GM12873 (cell line): Measurements from ENCODE around the gene SYTL4.

Experiments
- CTCF ChIP-seq: IDR thresholded peaks from 2 replicates; pipeline ENCODE4 v1.5.1; 2012; ENCODE audit warnings: low read depth, mild to moderate bottlenecking, moderate library complexity, low read length, control low read depth; ENCODE audit not compliant: insufficient read depth; ENCODE audit errors: missing control alignments

The SYTL4 gene

DNA sequence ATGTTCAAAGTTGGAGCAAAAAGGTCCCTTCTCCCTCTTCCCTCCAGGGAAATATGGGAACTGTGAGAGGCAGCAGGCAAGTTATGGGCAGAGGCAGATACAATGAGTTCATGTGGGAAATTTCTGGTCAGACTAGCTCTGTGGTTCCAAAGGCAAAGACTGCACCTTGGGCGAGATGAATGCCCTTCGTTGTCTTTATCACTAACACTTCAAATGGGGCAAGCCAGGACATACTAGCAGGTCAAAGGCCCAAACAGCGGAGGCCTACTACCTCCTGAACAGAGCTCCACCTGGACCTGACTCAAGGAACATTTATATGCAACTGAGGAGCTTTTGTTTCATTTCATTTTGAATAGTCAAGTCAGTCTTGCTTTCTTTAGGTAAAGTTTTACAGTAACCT lies 59.0 kb downstream of the SYTL4 start:
- TF ChIP-seq CTCF: no peak

- TF ChIP-seq CTCF: no peak
Measured at GRCh38 chrX:100663642-100664041, 68.3 kb downstream of the SYTL4 start.

DNA sequence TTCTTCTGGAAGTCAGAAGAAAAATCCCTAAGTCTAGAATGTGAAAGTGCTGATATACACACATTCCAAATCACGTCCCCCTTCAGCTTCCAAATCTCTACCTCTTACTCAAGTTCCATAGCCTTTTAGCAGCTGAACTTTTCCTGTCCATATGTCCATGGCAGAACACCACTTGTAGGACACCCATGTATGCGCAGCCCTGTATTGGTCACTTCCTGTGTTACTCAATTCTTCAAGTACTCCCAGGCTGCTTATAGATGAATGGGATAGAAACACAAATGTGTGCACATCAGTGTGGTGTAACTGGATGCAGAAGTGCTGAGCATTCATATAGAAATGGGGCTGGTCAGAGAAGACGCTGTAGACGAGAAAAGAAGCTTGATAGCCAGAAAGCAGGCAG lies 69.1 kb downstream of the SYTL4 start:
- no peak for TF ChIP-seq CTCF

DNA sequence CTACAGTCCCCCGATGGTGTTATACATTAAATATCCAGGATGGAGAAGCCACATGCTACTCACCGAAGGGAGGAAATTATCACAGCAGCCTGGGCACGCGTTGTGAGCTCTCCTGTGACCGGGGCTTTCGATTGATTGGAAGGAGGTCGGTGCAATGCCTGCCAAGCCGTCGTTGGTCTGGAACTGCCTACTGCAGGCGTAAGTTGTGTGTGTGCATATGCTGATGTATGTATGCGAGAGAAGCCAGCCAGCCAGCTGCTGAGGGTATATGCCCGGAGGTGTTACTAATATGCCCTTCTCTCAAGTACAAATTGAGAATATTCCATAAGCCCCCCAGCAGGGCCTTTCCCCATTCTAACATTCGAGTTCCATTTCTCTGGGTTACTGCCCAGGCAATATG lies 69.8 kb downstream of the SYTL4 start:
- TF ChIP-seq CTCF: no peak

GRCh38 chrX:100659431-100660137 lies 72.3 kb downstream of the SYTL4 start:
- no peak for TF ChIP-seq CTCF

DNA sequence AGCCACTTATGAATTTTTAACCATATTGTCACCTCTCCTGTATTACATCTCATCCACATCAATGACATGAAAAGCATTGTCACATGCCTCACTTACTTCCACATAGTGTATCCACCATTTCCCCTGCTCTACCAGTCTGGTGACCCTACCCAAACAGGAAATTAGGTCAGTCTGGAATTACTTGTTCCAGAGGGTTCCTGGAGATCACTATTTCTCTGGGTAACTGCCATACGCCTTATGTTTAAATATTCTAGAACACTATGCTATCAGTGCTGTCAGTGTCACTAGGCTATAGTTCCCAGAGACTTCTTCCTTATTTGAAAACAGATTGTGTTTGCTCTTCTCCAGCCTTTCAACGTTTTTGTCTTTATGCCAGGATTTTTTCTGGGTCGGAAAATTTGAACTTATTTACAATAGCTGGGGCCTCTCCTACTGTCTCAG lies 73.0 kb downstream of the SYTL4 start:
- no peak for TF ChIP-seq CTCF

GRCh38 chrX:100654261-100654660 lies 77.7 kb downstream of the SYTL4 start:
- peak; percentile 37 for TF ChIP-seq CTCF

DNA sequence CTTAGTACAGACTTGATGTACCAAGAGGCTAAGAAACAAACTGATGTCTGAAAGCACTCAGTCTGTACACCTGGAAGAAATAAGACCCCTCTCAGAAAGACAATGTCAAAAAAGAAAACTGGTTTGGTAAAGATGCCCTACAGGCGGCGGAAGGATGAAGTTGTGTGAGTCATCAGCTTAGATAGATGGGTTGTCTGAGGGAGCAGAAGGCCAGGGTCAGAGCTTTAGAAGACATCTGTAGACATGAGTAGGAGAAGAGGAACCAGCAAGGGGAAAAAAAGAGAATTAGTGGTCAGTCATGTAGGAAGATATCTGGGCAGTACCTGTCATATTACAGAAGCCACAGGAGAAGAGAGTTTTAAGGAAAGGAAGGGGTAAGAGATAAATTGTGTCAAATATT lies 79.7 kb downstream of the SYTL4 start:
- TF ChIP-seq CTCF: no peak
